ENCODE data around the gene CBLC. TPM values are rescaled to one million over a fixed set of nuclear protein-coding genes. Genes with fewer than 3 reads are reported as not detected.

Gene CBLC
- 8.8 and 9.9 TPM in 2 replicates for total RNA-seq

DNA sequence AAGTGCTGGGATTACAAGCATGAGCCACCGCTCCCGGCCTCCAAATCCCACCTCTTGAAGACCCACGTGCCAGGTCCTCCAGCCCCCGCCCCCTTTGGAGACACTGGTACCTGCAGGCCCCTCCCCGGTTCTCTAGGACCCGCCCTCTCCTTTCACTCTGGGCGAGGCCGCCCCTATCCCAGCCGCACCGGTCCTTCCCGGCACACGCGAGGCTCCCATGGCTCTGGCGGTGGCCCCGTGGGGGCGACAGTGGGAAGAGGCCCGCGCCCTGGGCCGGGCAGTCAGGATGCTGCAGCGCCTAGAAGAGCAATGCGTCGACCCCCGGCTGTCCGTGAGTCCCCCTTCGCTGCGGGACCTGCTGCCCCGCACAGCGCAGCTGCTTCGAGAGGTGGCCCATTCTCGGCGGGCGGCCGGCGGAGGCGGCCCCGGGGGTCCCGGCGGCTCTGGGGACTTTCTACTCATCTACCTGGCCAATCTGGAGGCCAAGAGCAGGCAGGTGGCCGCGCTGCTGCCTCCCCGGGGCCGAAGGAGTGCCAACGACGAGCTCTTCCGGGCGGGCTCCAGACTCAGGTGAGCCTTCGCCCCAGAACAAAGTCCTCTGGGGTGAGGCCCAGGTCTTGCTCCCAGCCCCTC lies at the start of gene CBLC:
TSS of gene CBLC (plus strand) at position 176 of the 633 bp plus-strand sequence. CDS start at position 218, 42 bp downstream.
- no peaks in the 10 kb centered on the region for H3K27me3 ChIP-seq (ENCODE audit: control insufficient read depth, insufficient read depth, low read length)
- no peaks in the 10 kb centered on the region for H3K36me3 ChIP-seq (ENCODE audit: control insufficient read depth, insufficient read depth, low read length)
- no peak for TF ChIP-seq CTCF (IDR thresholded peaks at IDR 0.05; ENCODE audit: insufficient read depth, low read length, poor library complexity, severe bottlenecking)
- H3K4me3 ChIP-seq (ENCODE audit: low read depth, low read length): peak within 1 kb of the TSS; percentile 34
- DNase-seq (ENCODE audit: low read depth): no peak

DNA sequence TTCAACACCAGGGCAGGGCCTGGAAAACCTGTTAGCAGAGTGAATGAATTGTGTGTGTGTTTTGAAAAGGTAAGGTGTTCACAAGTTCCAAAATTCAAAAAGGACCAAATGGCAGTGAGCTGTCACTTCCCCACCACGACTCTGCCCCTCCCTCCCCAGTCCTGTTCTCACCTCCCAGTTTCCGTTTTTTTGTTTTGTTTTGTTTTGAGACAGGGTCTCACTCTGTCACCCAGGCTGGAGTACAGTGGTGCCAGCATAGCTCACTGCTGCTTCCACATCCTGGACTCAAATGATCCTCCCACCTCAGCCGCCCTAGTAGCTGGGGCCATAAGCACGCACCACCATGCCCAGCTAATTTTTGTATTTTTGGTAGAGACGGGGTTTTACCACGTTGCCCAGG lies 49.5 kb upstream of the CBLC start:
- no peak overlapping the region for H3K4me3 ChIP-seq (ENCODE audit: low read depth, low read length)
- DNase-seq (ENCODE audit: low read depth): no peak
- H3K36me3 ChIP-seq (ENCODE audit: control insufficient read depth, insufficient read depth, low read length): no peaks in the 10 kb centered on the region
- TF ChIP-seq CTCF (IDR thresholded peaks at IDR 0.05; ENCODE audit: insufficient read depth, low read length, poor library complexity, severe bottlenecking): no peak
- no peaks in the 10 kb centered on the region for H3K27me3 ChIP-seq (ENCODE audit: control insufficient read depth, insufficient read depth, low read length)

- TF ChIP-seq CTCF (IDR thresholded peaks at IDR 0.05; ENCODE audit: insufficient read depth, low read length, poor library complexity, severe bottlenecking): no peak
- no peaks in the 10 kb centered on the region for H3K36me3 ChIP-seq (ENCODE audit: control insufficient read depth, insufficient read depth, low read length)
- no peak overlapping the region for H3K4me3 ChIP-seq (ENCODE audit: low read depth, low read length)
- no peak for DNase-seq (ENCODE audit: low read depth)
- no peaks in the 10 kb centered on the region for H3K27me3 ChIP-seq (ENCODE audit: control insufficient read depth, insufficient read depth, low read length)
Observed at GRCh38 chr19:44729516-44730033, 48.1 kb upstream of the CBLC start.

- Histone ChIP-seq H3K27me3 (ENCODE audit: control insufficient read depth, insufficient read depth, low read length) (no peaks in the 10 kb centered on the region), H3K36me3 (ENCODE audit: control insufficient read depth, insufficient read depth, low read length) (no peaks in the 10 kb centered on the region), H3K4me3 (ENCODE audit: low read depth, low read length) (no peak overlapping the region)
- no peak for TF ChIP-seq CTCF (IDR thresholded peaks at IDR 0.05; ENCODE audit: insufficient read depth, low read length, poor library complexity, severe bottlenecking)
- DNase-seq (ENCODE audit: low read depth): no peak
Observed at GRCh38 chr19:44731081-44731480, 46.6 kb upstream of the CBLC start.

GRCh38 chr19:44731622-44732021 lies 46.1 kb upstream of the CBLC start:
- H3K4me3 ChIP-seq (ENCODE audit: low read depth, low read length): no peak overlapping the region
- no peaks in the 10 kb centered on the region for H3K27me3 ChIP-seq (ENCODE audit: control insufficient read depth, insufficient read depth, low read length)
- DNase-seq (ENCODE audit: low read depth): no peak
- H3K36me3 ChIP-seq (ENCODE audit: control insufficient read depth, insufficient read depth, low read length): no peaks in the 10 kb centered on the region
- TF ChIP-seq CTCF (IDR thresholded peaks at IDR 0.05; ENCODE audit: insufficient read depth, low read length, poor library complexity, severe bottlenecking): no peak

All from kidney epithelial cell (primary cell).